K562 (cell line): ENCODE data around the gene ITM2B. TPM values are rescaled to one million over a fixed set of nuclear protein-coding genes. Genes with fewer than 3 reads are reported as not detected.

ENCODE experiments used
- CHD2 ChIP-seq: IDR thresholded peaks from 2 replicates; pipeline ENCODE4 v1.6.1; 2011; ENCODE audit warnings: low read depth, low read length
- CREB3L1 ChIP-seq: fragments of 450-650 bp; IDR thresholded peaks from 2 replicates; pipeline ENCODE4 v1.6.1; 2014; ENCODE audit warnings: low read depth, mild to moderate bottlenecking, moderate library complexity, borderline replicate concordance
- GABPB1 ChIP-seq: sonication (generic); formaldehyde crosslinking; IDR thresholded peaks from 2 replicates; pipeline ENCODE4 v1.8.0; 2022; ENCODE audit warnings: mild to moderate bottlenecking, missing genetic modification reagents
- GTF2B ChIP-seq: IDR thresholded peaks from 2 replicates; pipeline ENCODE4 v1.6.1; 2011; ENCODE audit not compliant: insufficient read length; ENCODE audit errors: extremely low read depth
- RBFOX2 ChIP-seq: fragments of 200-400 bp; formaldehyde crosslinking; IDR thresholded peaks from 2 replicates; pipeline ENCODE4 v1.6.1; 2017; ENCODE audit warnings: low read depth, mild to moderate bottlenecking, low read length, moderate library complexity
- SIN3A ChIP-seq, 2 experiments: fragments of 150-350 bp in 1 of 2; IDR thresholded peaks; 2 replicates each; pipeline ENCODE4 v1.6.1; 2011 to 2016; ENCODE audit warnings: borderline replicate concordance in 2 of 2, low read depth in 2 of 2, low read length in 2 of 2, mild to moderate bottlenecking in 2 of 2, moderate library complexity in 2 of 2; ENCODE audit not compliant: control insufficient read depth in 1 of 2
- SMC3 ChIP-seq: conservative IDR thresholded peaks from 2 replicates; pipeline ENCODE4 v1.6.1; 2011; ENCODE audit warnings: low read depth, low read length, improper control_type of control experiment; ENCODE audit not compliant: insufficient read depth
- SPI1 ChIP-seq: IDR thresholded peaks from 2 replicates; pipeline ENCODE4 v1.6.1; 2011; ENCODE audit warnings: low read depth, low read length, control low read depth, borderline replicate concordance
- ZFX ChIP-seq: sonication (generic); formaldehyde crosslinking; IDR thresholded peaks from 2 replicates; pipeline ENCODE4 v1.8.0; 2022; ENCODE audit warnings: mild to moderate bottlenecking, missing genetic modification reagents, moderate library complexity
- polyA plus RNA-seq, 8 experiments: library from polyadenylated mRNA; depleted of rRNA in 4 of 8; stranded (reverse) in 5 of 8; unstranded in 3 of 8; fragments of >200 nt; fragmentation: Nextera tagmentation in 2 of 8; fragmentation: Illumina TruSeq in 1 of 8; extraction: Ambion mirVana in 2 of 8; extraction: Trizol in 1 of 8; gene quantifications; 2 replicates each; pipeline versions ENCODE4 v1.2.1 to v1.2.3, GENCODE V29; 2011 to 2014; ENCODE audit warnings: inconsistent platforms in 1 of 8, missing spikeins in 1 of 8
- total RNA-seq, 7 experiments: library from RNA; depleted of rRNA in 6 of 7; stranded (reverse); fragments of >200 nt in 6 of 7; fragmentation: Illumina TruSeq in 2 of 7; extraction: Trizol in 2 of 7; gene quantifications; 2 replicates each; pipeline versions ENCODE4 v1.2.1 to v1.2.3, GENCODE V29; 2011 to 2021; ENCODE audit warnings: low replicate concordance in 1 of 7
- TF ChIP-seq, protein P1 (sequence below): fragments of 250-450 bp; sonication (Bioruptor Pico); IDR thresholded peaks from 2 replicates; pipeline ENCODE4 v1.4.0; 2020
- TF ChIP-seq, protein P2 (sequence below): sonication (generic); formaldehyde crosslinking; IDR thresholded peaks from 2 replicates; pipeline ENCODE4 v1.8.0; 2023; ENCODE audit warnings: mild to moderate bottlenecking, missing genetic modification reagents

ITM2B gene
- total and polyA plus RNA-seq, 9 of the 15 experiments (the other 6 are each of a cell fraction or from before 2014, with no cell fraction given) = 22.0 to 83.8 (median 45.0) TPM

DNA sequence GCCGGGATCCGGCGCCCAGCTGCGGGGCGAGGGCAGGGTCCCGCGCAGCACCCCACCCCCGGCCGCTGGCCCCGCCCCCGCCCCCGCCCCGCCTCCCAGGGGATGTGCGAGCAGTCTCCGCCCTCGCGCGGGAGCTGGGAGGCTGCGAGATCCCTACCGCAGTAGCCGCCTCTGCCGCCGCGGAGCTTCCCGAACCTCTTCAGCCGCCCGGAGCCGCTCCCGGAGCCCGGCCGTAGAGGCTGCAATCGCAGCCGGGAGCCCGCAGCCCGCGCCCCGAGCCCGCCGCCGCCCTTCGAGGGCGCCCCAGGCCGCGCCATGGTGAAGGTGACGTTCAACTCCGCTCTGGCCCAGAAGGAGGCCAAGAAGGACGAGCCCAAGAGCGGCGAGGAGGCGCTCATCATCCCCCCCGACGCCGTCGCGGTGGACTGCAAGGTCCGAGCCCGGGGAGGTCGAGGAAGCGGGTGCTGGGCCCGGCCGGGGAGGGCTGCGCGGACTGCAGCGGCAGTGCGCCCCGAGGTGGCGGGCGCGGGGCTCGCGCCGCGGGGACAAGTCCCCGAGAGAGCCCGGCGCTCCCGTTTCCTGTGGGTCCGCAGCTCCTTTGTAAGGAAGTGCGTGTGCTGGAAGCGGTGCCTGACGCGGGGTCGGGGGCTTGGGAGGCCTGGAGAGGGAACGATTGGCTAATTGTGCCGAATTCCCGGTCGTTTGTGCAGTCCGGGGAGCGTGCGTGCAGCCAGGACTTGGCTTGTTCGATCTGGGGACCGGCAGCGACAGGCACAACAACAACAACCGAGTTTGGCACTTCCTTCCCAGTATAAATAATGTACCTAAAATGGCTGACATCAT, at the start of gene ITM2B (continued):
- TF ChIP-seq, protein P1, sequence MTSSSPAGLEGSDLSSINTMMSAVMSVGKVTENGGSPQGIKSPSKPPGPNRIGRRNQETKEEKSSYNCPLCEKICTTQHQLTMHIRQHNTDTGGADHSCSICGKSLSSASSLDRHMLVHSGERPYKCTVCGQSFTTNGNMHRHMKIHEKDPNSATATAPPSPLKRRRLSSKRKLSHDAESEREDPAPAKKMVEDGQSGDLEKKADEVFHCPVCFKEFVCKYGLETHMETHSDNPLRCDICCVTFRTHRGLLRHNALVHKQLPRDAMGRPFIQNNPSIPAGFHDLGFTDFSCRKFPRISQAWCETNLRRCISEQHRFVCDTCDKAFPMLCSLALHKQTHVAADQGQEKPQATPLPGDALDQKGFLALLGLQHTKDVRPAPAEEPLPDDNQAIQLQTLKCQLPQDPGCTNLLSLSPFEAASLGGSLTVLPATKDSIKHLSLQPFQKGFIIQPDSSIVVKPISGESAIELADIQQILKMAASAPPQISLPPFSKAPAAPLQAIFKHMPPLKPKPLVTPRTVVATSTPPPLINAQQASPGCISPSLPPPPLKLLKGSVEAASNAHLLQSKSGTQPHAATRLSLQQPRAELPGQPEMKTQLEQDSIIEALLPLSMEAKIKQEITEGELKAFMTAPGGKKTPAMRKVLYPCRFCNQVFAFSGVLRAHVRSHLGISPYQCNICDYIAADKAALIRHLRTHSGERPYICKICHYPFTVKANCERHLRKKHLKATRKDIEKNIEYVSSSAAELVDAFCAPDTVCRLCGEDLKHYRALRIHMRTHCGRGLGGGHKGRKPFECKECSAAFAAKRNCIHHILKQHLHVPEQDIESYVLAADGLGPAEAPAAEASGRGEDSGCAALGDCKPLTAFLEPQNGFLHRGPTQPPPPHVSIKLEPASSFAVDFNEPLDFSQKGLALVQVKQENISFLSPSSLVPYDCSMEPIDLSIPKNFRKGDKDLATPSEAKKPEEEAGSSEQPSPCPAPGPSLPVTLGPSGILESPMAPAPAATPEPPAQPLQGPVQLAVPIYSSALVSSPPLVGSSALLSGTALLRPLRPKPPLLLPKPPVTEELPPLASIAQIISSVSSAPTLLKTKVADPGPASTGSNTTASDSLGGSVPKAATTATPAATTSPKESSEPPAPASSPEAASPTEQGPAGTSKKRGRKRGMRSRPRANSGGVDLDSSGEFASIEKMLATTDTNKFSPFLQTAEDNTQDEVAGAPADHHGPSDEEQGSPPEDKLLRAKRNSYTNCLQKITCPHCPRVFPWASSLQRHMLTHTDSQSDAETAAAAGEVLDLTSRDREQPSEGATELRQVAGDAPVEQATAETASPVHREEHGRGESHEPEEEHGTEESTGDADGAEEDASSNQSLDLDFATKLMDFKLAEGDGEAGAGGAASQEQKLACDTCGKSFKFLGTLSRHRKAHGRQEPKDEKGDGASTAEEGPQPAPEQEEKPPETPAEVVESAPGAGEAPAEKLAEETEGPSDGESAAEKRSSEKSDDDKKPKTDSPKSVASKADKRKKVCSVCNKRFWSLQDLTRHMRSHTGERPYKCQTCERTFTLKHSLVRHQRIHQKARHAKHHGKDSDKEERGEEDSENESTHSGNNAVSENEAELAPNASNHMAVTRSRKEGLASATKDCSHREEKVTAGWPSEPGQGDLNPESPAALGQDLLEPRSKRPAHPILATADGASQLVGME (CRISPR knock-in tag) = 0 out of 2 replicates have a peak, but pooled peaks have one; percentile 32
- TF ChIP-seq GABPB1 (peak; percentile 64), SPI1 (peak; percentile 60), GTF2B (no peak), RBFOX2 (peak; percentile 89), ZFX (peak; percentile 76), SMC3 (0 out of 2 replicates have a peak, but pooled peaks have one; percentile 8), CHD2 (peak; percentile 81), SIN3A (IDR thresholded peaks at IDR 0.05; ENCODE audit: borderline replicate concordance in 2 of 2, control insufficient read depth in 1 of 2, low read depth in 2 of 2, low read length in 2 of 2) (0 out of 4 replicates have a peak, but pooled peaks of 1 of the 2 experiments have one; percentile 14), CREB3L1 (peak; percentile 23; the same call in 1 of the 2 replicates)
- TF ChIP-seq, protein P2, sequence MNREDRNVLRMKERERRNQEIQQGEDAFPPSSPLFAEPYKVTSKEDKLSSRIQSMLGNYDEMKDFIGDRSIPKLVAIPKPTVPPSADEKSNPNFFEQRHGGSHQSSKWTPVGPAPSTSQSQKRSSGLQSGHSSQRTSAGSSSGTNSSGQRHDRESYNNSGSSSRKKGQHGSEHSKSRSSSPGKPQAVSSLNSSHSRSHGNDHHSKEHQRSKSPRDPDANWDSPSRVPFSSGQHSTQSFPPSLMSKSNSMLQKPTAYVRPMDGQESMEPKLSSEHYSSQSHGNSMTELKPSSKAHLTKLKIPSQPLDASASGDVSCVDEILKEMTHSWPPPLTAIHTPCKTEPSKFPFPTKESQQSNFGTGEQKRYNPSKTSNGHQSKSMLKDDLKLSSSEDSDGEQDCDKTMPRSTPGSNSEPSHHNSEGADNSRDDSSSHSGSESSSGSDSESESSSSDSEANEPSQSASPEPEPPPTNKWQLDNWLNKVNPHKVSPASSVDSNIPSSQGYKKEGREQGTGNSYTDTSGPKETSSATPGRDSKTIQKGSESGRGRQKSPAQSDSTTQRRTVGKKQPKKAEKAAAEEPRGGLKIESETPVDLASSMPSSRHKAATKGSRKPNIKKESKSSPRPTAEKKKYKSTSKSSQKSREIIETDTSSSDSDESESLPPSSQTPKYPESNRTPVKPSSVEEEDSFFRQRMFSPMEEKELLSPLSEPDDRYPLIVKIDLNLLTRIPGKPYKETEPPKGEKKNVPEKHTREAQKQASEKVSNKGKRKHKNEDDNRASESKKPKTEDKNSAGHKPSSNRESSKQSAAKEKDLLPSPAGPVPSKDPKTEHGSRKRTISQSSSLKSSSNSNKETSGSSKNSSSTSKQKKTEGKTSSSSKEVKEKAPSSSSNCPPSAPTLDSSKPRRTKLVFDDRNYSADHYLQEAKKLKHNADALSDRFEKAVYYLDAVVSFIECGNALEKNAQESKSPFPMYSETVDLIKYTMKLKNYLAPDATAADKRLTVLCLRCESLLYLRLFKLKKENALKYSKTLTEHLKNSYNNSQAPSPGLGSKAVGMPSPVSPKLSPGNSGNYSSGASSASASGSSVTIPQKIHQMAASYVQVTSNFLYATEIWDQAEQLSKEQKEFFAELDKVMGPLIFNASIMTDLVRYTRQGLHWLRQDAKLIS = peak; percentile 81
